Trophoblast cell (in vitro differentiated cells and primary cell): ENCODE results near the gene CYP2E1.
"Not testable (repeated sequence)": the region's sequence is repeated elsewhere in the genome, so short reads cannot be mapped to it uniquely, and the experiment has no call there.

Source experiments
- DNase-seq, 2 donors: peaks; one replicate each; pipeline ENCODE4 v3.0.0-alpha.2; 2016
- H2AFZ ChIP-seq: 2 replicates; pipeline ENCODE4 v1.6.1; 2013; ENCODE audit warnings: low read length, moderate library complexity, mild to moderate bottlenecking; ENCODE audit not compliant: insufficient read depth, poor library complexity
- H2AK5ac ChIP-seq: 2 replicates; pipeline ENCODE4 v1.6.1; 2013; ENCODE audit warnings: mild to moderate bottlenecking, low read length
- H2BK120ac ChIP-seq: 2 replicates; pipeline ENCODE4 v1.6.1; 2013; ENCODE audit warnings: low read length, mild to moderate bottlenecking, moderate library complexity; ENCODE audit not compliant: insufficient read depth, poor library complexity
- H2BK12ac ChIP-seq: 2 replicates; pipeline ENCODE4 v1.6.1; 2013; ENCODE audit warnings: mild to moderate bottlenecking, low read length, moderate library complexity
- H2BK5ac ChIP-seq: 2 replicates; pipeline ENCODE4 v1.6.1; 2013; ENCODE audit warnings: low read length, low read depth, moderate library complexity, mild to moderate bottlenecking; ENCODE audit not compliant: poor library complexity
- H3K14ac ChIP-seq: 2 replicates; pipeline ENCODE4 v1.6.1; 2013; ENCODE audit warnings: mild to moderate bottlenecking, low read length
- H3K18ac ChIP-seq: 2 replicates; pipeline ENCODE4 v1.6.1; 2013; ENCODE audit warnings: mild to moderate bottlenecking, low read length
- H3K23ac ChIP-seq: 2 replicates; pipeline ENCODE4 v1.6.1; 2013; ENCODE audit warnings: low read length
- H3K27ac ChIP-seq: 2 replicates; pipeline ENCODE4 v1.5.1; 2013; ENCODE audit warnings: low read depth, mild to moderate bottlenecking, inconsistent platforms, low read length, moderate library complexity
- H3K27me3 ChIP-seq: 2 replicates; pipeline ENCODE4 v1.6.1; 2013; ENCODE audit warnings: inconsistent platforms, mild to moderate bottlenecking, low read length, moderate library complexity; ENCODE audit not compliant: insufficient read depth
- H3K36me3 ChIP-seq, 2 experiments: 1 replicate in 1 of 2; 2 replicates in 1 of 2; pipeline ENCODE4 v1.6.1; 2013; ENCODE audit warnings: low read length in 2 of 2, mild to moderate bottlenecking in 2 of 2, moderate library complexity in 1 of 2; ENCODE audit not compliant: insufficient read depth in 2 of 2, control insufficient read depth in 1 of 2
- H3K4ac ChIP-seq: 2 replicates; pipeline ENCODE4 v1.6.1; 2013; ENCODE audit warnings: low read depth, mild to moderate bottlenecking, low read length, moderate library complexity
- H3K4me1 ChIP-seq, 2 experiments: 1 replicate in 1 of 2; 2 replicates in 1 of 2; pipeline ENCODE4 v1.6.1; 2013; ENCODE audit warnings: low read length in 2 of 2, mild to moderate bottlenecking in 2 of 2, moderate library complexity in 1 of 2; ENCODE audit not compliant: insufficient read depth in 2 of 2, control insufficient read depth in 1 of 2
- H3K4me2 ChIP-seq: 2 replicates; pipeline ENCODE4 v1.6.1; 2013; ENCODE audit warnings: inconsistent platforms, mild to moderate bottlenecking, low read length, moderate library complexity
- H3K4me3 ChIP-seq: 2 replicates; pipeline ENCODE4 v1.5.1; 2013; ENCODE audit warnings: mild to moderate bottlenecking, low read depth, low read length, inconsistent platforms
- H3K79me1 ChIP-seq: one replicate; pipeline ENCODE4 v1.6.1; 2013; ENCODE audit warnings: low read length
- H3K79me2 ChIP-seq: 2 replicates; pipeline ENCODE4 v1.6.1; 2013; ENCODE audit warnings: low read length, mild to moderate bottlenecking; ENCODE audit not compliant: control insufficient read depth, insufficient read depth, poor library complexity
- H3K9ac ChIP-seq: 2 replicates; pipeline ENCODE4 v1.6.1; 2013; ENCODE audit warnings: mild to moderate bottlenecking, low read length
- H3K9me3 ChIP-seq: 2 replicates; pipeline ENCODE4 v1.6.1; 2013; ENCODE audit warnings: low read depth, mild to moderate bottlenecking, control low read depth, inconsistent platforms, low read length; ENCODE audit not compliant: insufficient read depth
- H4K12ac ChIP-seq: 2 replicates; pipeline ENCODE4 v1.6.1; 2013; ENCODE audit warnings: low read depth, mild to moderate bottlenecking, low read length, moderate library complexity
- H4K8ac ChIP-seq: 2 replicates; pipeline ENCODE4 v1.6.1; 2013; ENCODE audit warnings: low read depth, mild to moderate bottlenecking, low read length, moderate library complexity
- H4K91ac ChIP-seq: one replicate; pipeline ENCODE4 v1.6.1; 2013; ENCODE audit warnings: low read depth, mild to moderate bottlenecking, low read length, moderate library complexity
- WGBS: extraction: QIAGEN DNeasy Blood & Tissue Kit; methylation state at CpG from one replicate; pipeline ENCODE4 v1.1.7; 2013; ENCODE audit warnings: missing lambda C conversion rate; ENCODE audit not compliant: insufficient read length, insufficient coverage; ENCODE audit errors: extremely low coverage; 5-methylcytosine and 5-hydroxymethylcytosine counted together

Gene CYP2E1

GRCh38 chr10:133518517-133518916 lies 8.6 kb upstream of the CYP2E1 start:
- not testable (repeated sequence) for H2AFZ ChIP-seq, H3K36me3 ChIP-seq, H2BK120ac ChIP-seq, H2AK5ac ChIP-seq, H3K4me3 ChIP-seq, H4K8ac ChIP-seq, H3K79me2 ChIP-seq, H3K79me1 ChIP-seq, H3K4ac ChIP-seq, H2BK12ac ChIP-seq, H3K4me1 ChIP-seq, H2BK5ac ChIP-seq, H4K91ac ChIP-seq, H3K9ac ChIP-seq, H3K14ac ChIP-seq, H3K18ac ChIP-seq, H3K27ac ChIP-seq, H3K27me3 ChIP-seq, H3K23ac ChIP-seq, H4K12ac ChIP-seq, H3K4me2 ChIP-seq
- no CpG with 5 or more reads among the region's 5 CpGs for WGBS
- peak in 1 of 2 donors; percentile 9 for DNase-seq
- peaks cover 13% of the 10 kb centered on the region for H3K9me3 ChIP-seq

- Histone ChIP-seq H3K27me3 (no peaks in the 10 kb centered on the region), H2BK120ac (no peak overlapping the region), H3K18ac (no peak overlapping the region), H3K4me2 (no peak overlapping the region), H3K14ac (no peak overlapping the region), H4K8ac (no peak overlapping the region), H3K79me1 (no peaks in the 10 kb centered on the region), H3K4me3 (no peak overlapping the region), H2AFZ (no peak overlapping the region), H4K12ac (no peak overlapping the region), H3K4ac (no peak overlapping the region), H3K9ac (no peak overlapping the region), H2BK5ac (no peak overlapping the region), H3K4me1 (no peaks in the 10 kb centered on the region), H3K36me3 (no peaks in the 10 kb centered on the region), H3K9me3 (peaks cover 18% of the 10 kb centered on the region), H4K91ac (no peak overlapping the region), H3K27ac (no peak overlapping the region), H3K79me2 (no peaks in the 10 kb centered on the region), H2BK12ac (no peak overlapping the region), H3K23ac (no peak overlapping the region), H2AK5ac (no peak overlapping the region)
- peak; percentile 22 to 47 for DNase-seq
- WGBS = no CpG with 5 or more reads among the region's 33 CpGs
Observed at GRCh38 chr10:133520193-133520738, 6.9 kb upstream of the CYP2E1 start.

GRCh38 chr10:133523631-133524203 lies 3.4 kb upstream of the CYP2E1 start:
- Histone ChIP-seq H3K23ac (no peak overlapping the region), H3K27ac (no peak overlapping the region), H2BK5ac (no peak overlapping the region), H3K36me3 (no peaks in the 10 kb centered on the region), H2AFZ (no peak overlapping the region), H3K79me2 (no peaks in the 10 kb centered on the region), H4K8ac (no peak overlapping the region), H3K79me1 (no peaks in the 10 kb centered on the region), H3K9ac (no peak overlapping the region), H3K4me3 (no peak overlapping the region), H3K9me3 (peaks cover 39% of the 10 kb centered on the region), H3K4me1 (no peaks in the 10 kb centered on the region), H3K14ac (no peak overlapping the region), H4K91ac (no peak overlapping the region), H3K4me2 (no peak overlapping the region), H3K18ac (no peak overlapping the region), H3K4ac (no peak overlapping the region), H2BK120ac (no peak overlapping the region), H2BK12ac (no peak overlapping the region), H2AK5ac (no peak overlapping the region), H4K12ac (no peak overlapping the region), H3K27me3 (no peaks in the 10 kb centered on the region)
- WGBS = no CpG with 5 or more reads among the region's 9 CpGs
- DNase-seq = no peak

GRCh38 chr10:133525444-133525843 lies 1.7 kb upstream of the CYP2E1 start:
- Histone ChIP-seq H4K12ac (no peak overlapping the region), H3K9ac (no peak overlapping the region), H3K4me2 (no peak overlapping the region), H3K9me3 (peaks cover 50% of the 10 kb centered on the region), H3K4me3 (no peak overlapping the region), H2BK5ac (no peak overlapping the region), H3K36me3 (no peaks in the 10 kb centered on the region), H3K27ac (no peak overlapping the region), H3K4ac (no peak overlapping the region), H2AK5ac (no peak overlapping the region), H3K18ac (no peak overlapping the region), H4K91ac (no peak overlapping the region), H3K79me2 (no peaks in the 10 kb centered on the region), H2BK120ac (no peak overlapping the region), H2AFZ (no peak overlapping the region), H2BK12ac (no peak overlapping the region), H4K8ac (no peak overlapping the region), H3K23ac (no peak overlapping the region), H3K14ac (no peak overlapping the region), H3K79me1 (no peaks in the 10 kb centered on the region), H3K4me1 (no peaks in the 10 kb centered on the region), H3K27me3 (no peaks in the 10 kb centered on the region)
- no CpG with 5 or more reads among the region's 7 CpGs for WGBS
- DNase-seq = no peak
